KMS-11 (cell line): ENCODE measurements around the gene MC4R.

ENCODE experiments used
- H2AFZ ChIP-seq: fragments of 200-600 bp; sonication (generic); 2 replicates; pipeline ENCODE4 v1.6.1; 2016; ENCODE audit warnings: antibody characterized with exemption, mixed run types, low read depth
- H3K27ac ChIP-seq: fragments of 200-600 bp; sonication (generic); 2 replicates; pipeline ENCODE4 v1.6.1; 2016; ENCODE audit warnings: mild to moderate bottlenecking, mixed run types
- H3K27me3 ChIP-seq: fragments of 200-600 bp; sonication (generic); 2 replicates; pipeline ENCODE4 v1.6.1; 2017; ENCODE audit warnings: mild to moderate bottlenecking, low read depth, mixed run types, moderate library complexity; ENCODE audit not compliant: insufficient read depth
- H3K36me3 ChIP-seq: fragments of 200-600 bp; sonication (generic); 2 replicates; pipeline ENCODE4 v1.6.1; 2017; ENCODE audit warnings: mild to moderate bottlenecking, mixed run types; ENCODE audit not compliant: insufficient read depth
- H3K4me1 ChIP-seq: fragments of 200-600 bp; sonication (generic); 2 replicates; pipeline ENCODE4 v1.6.1; 2016; ENCODE audit warnings: mild to moderate bottlenecking, low read depth, mixed run types; ENCODE audit not compliant: poor library complexity, severe bottlenecking
- H3K4me2 ChIP-seq: fragments of 200-600 bp; sonication (generic); 2 replicates; pipeline ENCODE4 v1.7.0; 2016; ENCODE audit warnings: mild to moderate bottlenecking, mixed run types
- H3K4me3 ChIP-seq: fragments of 200-600 bp; sonication (generic); IDR thresholded peaks from 2 replicates; pipeline ENCODE4 v1.6.1; 2017; ENCODE audit warnings: low read depth, low read length, mixed read lengths; ENCODE audit not compliant: insufficient read depth
- H3K79me2 ChIP-seq: fragments of 200-600 bp; sonication (generic); 2 replicates; pipeline ENCODE4 v1.6.1; 2016; ENCODE audit warnings: low read depth, mixed run types; ENCODE audit not compliant: insufficient read depth
- H3K9ac ChIP-seq: fragments of 200-600 bp; sonication (generic); 2 replicates; pipeline ENCODE4 v1.6.1; 2016; ENCODE audit warnings: mild to moderate bottlenecking, mixed run types
- H4K20me1 ChIP-seq: fragments of 200-600 bp; sonication (generic); 2 replicates; pipeline ENCODE4 v1.6.1; 2016; ENCODE audit warnings: mild to moderate bottlenecking, mixed run types; ENCODE audit not compliant: insufficient read depth
- TF ChIP-seq, protein P1 (sequence below): fragments of 200-600 bp; sonication (generic); conservative IDR thresholded peaks from 2 replicates; pipeline ENCODE4 v1.6.1; 2017; ENCODE audit warnings: low read depth, mild to moderate bottlenecking, antibody characterized with exemption, low read length, moderate library complexity, mixed read lengths

The MC4R gene

DNA sequence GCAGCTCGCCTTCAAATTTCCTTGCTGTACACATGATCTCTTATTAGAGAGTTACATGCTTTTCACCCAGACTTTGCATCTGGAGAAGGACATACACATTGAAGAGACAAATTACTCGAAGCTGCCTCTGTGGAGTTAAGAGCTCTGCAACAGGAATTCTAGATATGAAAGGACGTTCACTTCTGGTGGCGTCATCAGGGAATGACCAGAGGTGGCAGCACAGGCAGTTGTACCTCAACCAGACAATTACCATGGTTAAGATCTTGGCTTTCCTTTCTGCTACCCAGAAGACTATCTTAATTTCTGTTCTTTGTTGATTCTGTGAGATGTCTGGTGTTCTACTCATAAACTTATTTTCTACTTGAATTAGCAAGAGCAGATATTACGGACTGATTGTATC, 39.1 kb upstream of the MC4R start:
- Histone ChIP-seq H2AFZ (no peak overlapping the region), H3K27me3 (no peaks in the 10 kb centered on the region), H3K27ac (no peak overlapping the region), H3K36me3 (no peaks in the 10 kb centered on the region), H3K4me3 (no peak overlapping the region), H3K79me2 (no peaks in the 10 kb centered on the region), H4K20me1 (no peaks in the 10 kb centered on the region), H3K4me2 (no peak overlapping the region), H3K4me1 (no peaks in the 10 kb centered on the region), H3K9ac (no peak overlapping the region)
- TF ChIP-seq, protein P1, sequence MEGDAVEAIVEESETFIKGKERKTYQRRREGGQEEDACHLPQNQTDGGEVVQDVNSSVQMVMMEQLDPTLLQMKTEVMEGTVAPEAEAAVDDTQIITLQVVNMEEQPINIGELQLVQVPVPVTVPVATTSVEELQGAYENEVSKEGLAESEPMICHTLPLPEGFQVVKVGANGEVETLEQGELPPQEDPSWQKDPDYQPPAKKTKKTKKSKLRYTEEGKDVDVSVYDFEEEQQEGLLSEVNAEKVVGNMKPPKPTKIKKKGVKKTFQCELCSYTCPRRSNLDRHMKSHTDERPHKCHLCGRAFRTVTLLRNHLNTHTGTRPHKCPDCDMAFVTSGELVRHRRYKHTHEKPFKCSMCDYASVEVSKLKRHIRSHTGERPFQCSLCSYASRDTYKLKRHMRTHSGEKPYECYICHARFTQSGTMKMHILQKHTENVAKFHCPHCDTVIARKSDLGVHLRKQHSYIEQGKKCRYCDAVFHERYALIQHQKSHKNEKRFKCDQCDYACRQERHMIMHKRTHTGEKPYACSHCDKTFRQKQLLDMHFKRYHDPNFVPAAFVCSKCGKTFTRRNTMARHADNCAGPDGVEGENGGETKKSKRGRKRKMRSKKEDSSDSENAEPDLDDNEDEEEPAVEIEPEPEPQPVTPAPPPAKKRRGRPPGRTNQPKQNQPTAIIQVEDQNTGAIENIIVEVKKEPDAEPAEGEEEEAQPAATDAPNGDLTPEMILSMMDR, result 0 out of 2 replicates have a peak, but pooled peaks have one; percentile 25

DNA sequence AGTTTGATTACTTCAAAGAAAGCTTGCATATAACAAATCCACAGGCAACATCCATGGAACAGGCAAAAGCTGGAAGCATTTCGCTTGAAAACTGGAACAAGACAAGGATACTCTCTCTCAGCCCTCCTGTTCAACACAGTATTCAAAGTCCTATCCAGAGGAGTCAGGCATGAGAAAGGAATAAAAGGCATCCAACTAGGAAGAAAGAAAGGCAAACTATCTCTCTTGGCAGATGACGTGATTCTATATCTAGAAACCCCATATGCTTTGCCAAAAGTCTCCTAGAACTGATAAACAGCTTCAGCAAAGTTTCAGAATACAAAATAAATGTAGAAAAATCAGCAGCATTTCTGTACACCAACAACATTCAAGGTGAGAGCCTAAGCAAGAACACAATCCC, 34.1 kb upstream of the MC4R start:
- Histone ChIP-seq H4K20me1 (no peaks in the 10 kb centered on the region), H3K27ac (no peak overlapping the region), H3K4me2 (no peak overlapping the region), H2AFZ (no peak overlapping the region), H3K36me3 (no peaks in the 10 kb centered on the region), H3K27me3 (no peaks in the 10 kb centered on the region), H3K4me3 (no peak overlapping the region), H3K9ac (no peak overlapping the region), H3K4me1 (peaks cover 18% of the 10 kb centered on the region), H3K79me2 (no peaks in the 10 kb centered on the region)
- TF ChIP-seq, protein P1, result no peak

- Histone ChIP-seq H2AFZ (peak overlapping the region; percentile 47), H3K4me2 (peak overlapping the region; percentile 37), H3K4me1 (peaks cover 18% of the 10 kb centered on the region), H3K27ac (peak overlapping the region; percentile 11), H3K36me3 (no peaks in the 10 kb centered on the region), H3K27me3 (no peaks in the 10 kb centered on the region), H3K79me2 (no peaks in the 10 kb centered on the region), H3K4me3 (no peak overlapping the region), H4K20me1 (no peaks in the 10 kb centered on the region), H3K9ac (no peak overlapping the region)
- TF ChIP-seq, protein P1, result no peak
These were observed 32.0 kb upstream of the MC4R start for GRCh38 chr18:60404486-60405085.

DNA sequence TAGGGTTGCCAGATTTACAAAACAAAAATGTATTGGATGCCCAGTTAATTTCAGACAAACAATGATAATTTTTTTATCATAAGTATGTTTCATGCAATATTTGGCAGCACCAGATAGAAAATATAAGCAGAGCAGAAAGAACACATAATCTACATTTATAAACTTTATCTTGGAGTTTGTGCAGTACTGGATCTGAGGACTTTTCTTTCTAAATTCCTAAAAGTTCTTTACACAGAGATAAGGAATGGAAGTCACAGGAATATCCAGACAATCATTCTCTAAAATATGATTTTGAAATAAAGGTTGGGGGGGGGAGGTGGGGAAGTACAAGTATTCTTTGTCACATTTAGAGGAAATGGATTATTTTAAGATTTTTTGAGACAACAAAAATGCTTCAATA, 28.8 kb upstream of the MC4R start:
- Histone ChIP-seq H2AFZ (no peak overlapping the region), H3K79me2 (no peaks in the 10 kb centered on the region), H3K9ac (no peak overlapping the region), H3K4me3 (no peak overlapping the region), H3K27me3 (no peaks in the 10 kb centered on the region), H3K36me3 (no peaks in the 10 kb centered on the region), H3K27ac (no peak overlapping the region), H3K4me2 (no peak overlapping the region), H3K4me1 (peaks cover 18% of the 10 kb centered on the region), H4K20me1 (no peaks in the 10 kb centered on the region)
- TF ChIP-seq, protein P1, result no peak
